GM10847 (cell line): ENCODE measurements around the gene NKIRAS1.

ENCODE experiments used
- POLR2A ChIP-seq: IDR thresholded peaks from 2 replicates; pipeline ENCODE4 v1.6.1; 2011; ENCODE audit not compliant: insufficient read length; ENCODE audit errors: extremely low read depth

Gene NKIRAS1

GRCh38 chr3:23864931-23865330 is 51.9 kb downstream of the NKIRAS1 start:
- TF ChIP-seq POLR2A = no peak

GRCh38 chr3:23863060-23863459 is 53.7 kb downstream of the NKIRAS1 start:
- no peak for TF ChIP-seq POLR2A

- no peak for TF ChIP-seq POLR2A
These were observed 55.1 kb downstream of the NKIRAS1 start for GRCh38 chr3:23861689-23862088.

GRCh38 chr3:23859839-23860382 is 56.9 kb downstream of the NKIRAS1 start:
- no peak for TF ChIP-seq POLR2A

GRCh38 chr3:23859012-23859743 is 57.6 kb downstream of the NKIRAS1 start:
- no peak for TF ChIP-seq POLR2A

- TF ChIP-seq POLR2A = no peak
These were observed 60.5 kb downstream of the NKIRAS1 start for GRCh38 chr3:23856286-23856685.

GRCh38 chr3:23845326-23846216 is 71.2 kb downstream of the NKIRAS1 start:
- no peak for TF ChIP-seq POLR2A

GRCh38 chr3:23843869-23844268 is 72.9 kb downstream of the NKIRAS1 start:
- TF ChIP-seq POLR2A = no peak
